GM18499 (cell line): ENCODE results near the gene NHERF2.
"Not testable (repeated sequence)": the region's sequence is repeated elsewhere in the genome, so short reads cannot be mapped to it uniquely, and the experiment has no call there.

Experiments
- ATAC-seq: cut with Tn5 transposase; IDR thresholded peaks from one replicate; pipeline ENCODE4 v1.9.1; 2021; ENCODE audit warnings: moderate number of reproducible peaks; ENCODE audit not compliant: insufficient read depth, unreplicated experiment

NHERF2 gene

DNA sequence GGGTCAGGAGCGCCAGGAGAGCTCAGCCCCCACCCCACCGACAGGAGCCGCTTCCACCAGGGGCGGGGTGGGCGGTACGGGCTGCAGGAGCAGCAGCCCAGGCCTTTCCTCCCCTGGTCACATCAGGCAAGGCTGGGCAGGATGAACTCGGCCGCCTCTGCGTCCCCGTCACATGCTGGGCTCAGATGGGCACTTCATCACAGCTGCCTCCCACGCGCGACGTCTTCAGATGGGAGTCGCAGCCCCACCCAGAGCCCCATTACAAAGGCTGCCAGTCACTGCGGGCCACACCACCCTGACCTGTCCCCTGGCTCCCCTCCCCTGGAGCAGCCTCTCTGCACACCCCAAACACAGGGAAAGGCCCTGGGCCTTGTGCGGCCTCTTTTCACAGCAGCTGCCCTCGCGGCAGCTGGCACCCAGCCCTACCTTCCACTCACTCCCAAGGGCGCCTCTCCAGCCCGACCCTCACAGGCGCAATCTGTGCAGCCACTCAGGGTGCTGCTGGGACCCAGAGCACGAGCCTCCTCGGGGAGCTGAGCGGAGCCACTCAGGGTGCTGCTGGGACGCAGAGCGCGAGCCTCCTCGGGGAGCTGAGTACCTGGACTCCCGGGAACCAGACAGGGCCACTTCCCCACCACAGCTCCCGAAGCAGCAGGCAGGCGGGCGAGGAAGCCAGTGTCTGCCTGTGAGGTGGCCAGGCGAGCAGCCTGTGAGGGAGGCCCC, 21.7 kb upstream of the NHERF2 start:
- no peak for ATAC-seq

DNA sequence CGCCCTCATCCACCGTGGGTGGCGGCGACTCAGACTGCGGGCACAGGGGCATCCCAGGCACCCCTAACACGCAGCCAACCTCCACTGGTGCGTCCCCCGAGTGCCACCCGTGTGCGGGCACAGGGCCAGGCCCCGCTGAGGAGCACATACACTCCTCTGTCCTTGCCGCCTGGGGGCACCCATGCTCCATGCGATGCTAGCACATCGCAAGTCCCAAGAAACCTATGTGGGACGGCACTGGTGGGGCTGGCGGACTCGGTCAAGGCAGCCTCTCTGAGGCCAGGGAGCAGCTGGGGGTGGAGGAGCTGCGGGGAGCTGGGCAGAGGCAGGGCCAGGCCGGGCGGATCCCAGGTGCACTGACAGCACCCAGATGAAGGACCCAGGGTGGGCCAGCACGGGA, 21.1 kb upstream of the NHERF2 start:
- ATAC-seq = no peak

DNA sequence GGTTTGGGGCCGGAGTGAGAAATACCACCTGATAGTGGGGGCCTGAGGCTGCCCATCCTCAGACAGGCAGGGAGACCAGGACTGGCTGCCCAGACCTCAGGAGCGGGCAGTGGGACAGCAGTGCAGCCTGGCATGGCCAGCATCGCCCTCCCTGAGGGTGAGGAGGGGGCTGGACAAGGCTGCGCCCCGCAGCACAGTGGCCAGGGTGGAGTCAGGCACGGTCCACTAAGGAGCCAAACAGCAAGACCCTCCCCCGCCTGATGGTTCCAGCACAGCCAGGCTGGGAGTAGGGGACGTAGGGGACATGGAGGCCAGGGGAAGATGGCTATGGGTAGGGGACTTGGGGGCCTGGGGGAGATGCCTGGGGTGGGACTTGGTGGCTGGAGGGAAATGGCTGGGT, 20.4 kb upstream of the NHERF2 start:
- ATAC-seq = no peak

DNA sequence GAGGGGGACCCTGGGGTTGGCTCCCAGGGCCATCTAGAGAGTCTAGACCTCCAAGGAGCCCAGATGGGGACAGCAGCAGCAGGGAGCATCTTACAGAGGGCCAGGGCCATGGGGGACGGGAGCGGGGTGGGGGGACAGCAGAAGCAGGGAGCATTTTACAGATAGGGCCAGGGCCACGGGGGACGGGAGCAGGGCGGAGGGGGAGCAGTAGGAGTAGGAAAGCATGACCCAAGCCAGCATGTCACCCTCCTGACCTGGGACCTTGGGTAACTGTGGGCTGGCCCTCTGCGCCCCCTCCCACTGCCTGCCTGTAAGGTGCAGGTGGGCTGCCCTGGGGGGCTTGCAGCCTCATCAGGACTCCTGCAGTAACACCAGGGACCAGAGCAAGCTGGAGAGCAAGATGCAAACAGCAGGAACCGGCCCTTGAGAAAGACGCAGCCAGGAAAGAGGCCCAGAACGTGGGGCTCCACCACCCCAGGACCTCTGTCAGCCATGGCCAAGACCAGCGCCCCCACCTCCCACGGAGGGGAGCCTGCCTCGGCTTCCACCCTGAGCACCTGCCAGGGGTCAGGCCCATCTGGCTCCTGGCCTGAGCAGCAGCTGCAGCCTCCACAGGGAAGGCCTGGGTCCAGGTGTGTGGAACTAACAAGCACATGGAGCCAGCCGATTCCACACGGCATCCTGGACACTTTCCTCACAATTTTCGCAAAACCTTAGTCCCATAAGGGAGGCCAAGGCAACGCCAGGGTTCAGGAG, 19.4 kb upstream of the NHERF2 start:
- no peak for ATAC-seq

DNA sequence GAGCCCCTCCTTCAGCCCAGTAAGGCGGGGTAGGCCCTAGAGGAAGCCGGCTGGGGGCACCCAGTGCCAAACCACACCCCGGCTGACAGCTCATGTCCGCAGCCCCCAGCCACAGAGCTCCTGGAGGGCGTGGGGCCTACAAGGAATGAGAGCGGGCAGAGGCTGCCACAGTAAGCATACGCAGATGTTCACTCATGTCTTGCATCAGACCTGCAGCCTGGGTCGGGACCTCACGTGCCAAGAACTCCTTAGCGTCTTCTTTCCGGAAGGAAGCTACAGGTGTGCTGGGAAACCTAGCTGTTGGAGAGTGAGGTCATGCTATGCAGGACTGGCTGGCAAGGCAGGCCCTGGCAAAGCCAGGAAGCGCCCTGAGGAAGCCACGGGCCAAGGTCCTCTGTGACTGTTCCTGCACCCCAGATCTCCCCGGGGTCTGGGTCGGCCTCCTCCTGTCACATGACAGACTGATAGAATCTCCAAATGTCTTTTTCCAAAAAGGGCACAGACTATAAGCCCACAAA, 18.6 kb upstream of the NHERF2 start:
- no peak for ATAC-seq

DNA sequence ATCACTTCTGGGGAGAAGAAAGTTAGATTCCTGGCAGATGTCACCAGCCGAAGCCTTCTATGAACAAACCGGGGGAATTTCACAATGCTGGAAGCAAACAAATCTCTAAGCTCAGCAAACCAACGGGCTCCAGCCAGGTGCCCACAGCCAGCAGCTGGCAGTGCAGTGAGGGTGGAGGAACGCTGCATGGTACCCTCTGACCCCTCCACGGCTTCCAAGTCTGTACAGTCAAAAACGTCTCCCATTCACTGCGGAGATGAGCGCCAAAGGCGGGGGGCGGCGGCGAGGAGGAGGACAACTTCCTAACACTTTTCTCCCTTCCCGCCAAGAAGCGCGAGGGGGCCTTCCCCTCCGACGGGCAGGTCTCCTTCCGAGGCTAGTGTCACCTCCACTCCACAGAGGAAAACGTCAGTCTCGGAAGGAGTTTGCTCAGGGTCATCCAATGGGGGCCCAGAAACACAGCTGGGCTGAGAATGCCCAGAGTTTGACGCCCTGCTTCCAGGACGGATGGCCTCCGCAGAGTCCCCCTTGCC, 18.0 kb upstream of the NHERF2 start:
- ATAC-seq = no peak

DNA sequence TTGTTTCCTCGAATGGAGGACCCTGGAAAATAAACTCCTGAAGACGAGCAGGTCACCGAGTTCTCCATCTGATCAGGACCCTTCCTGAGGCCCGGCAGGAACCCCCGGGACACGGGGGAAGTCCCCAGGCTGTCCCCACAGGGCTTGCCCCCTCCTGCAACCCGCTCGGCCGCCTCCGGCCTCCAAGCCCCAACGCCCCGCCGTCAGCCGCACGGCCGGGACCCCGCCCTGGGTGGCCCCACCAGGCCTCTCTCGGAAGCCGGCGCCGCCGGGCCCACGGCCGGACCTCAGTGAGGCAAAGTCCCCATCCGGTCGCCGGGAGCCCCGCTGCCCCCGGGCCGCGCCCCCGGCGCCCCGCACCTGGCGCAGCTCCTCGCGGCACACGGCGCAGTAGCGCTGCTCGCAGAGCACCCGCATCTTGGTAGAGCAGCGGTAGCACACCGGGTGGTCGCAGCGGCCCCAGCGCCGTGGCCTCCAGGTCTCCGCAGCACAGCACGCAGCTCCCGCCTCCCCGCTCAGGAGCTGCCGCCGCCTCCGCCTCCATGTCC, 17.5 kb upstream of the NHERF2 start:
- no peak for ATAC-seq

DNA sequence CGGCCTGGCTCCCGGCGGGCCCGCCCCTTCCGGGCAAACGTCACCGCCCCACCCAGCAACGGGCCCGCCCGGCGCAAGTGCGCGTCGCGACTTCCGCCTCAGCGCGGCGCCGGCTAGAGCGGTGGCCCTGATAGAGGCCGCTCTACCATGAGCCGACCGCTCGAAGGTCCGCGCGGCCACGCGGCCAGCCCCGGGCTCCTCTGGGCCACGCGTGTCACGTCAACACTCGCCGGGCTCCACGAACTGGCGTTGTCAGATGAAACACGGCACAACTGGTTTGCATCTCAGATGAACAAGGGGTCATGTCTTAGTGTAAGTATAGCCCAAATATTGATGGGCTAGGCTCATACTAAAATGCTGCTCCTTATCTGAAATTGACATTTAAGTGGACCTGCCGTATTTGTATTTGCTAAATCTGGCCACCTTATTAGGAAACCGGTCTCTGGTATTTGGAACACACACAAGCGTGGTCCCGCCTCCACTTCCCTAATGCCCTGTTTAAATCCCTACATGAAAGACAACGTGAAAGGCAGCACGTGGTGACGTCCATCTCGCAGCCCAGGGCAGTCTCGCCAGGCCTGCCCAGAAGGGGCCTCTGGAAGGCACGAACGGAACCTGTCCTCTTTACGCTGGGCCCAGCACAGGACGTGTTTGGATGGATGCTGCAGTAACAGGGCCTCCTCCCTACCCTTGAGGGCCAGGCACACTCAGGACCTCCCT, 16.8 kb upstream of the NHERF2 start, which contains the start of gene ZNF598:
TSS of gene ZNF598 (minus strand) at position 31 of the 720 bp plus-strand sequence.
- no peak for ATAC-seq

DNA sequence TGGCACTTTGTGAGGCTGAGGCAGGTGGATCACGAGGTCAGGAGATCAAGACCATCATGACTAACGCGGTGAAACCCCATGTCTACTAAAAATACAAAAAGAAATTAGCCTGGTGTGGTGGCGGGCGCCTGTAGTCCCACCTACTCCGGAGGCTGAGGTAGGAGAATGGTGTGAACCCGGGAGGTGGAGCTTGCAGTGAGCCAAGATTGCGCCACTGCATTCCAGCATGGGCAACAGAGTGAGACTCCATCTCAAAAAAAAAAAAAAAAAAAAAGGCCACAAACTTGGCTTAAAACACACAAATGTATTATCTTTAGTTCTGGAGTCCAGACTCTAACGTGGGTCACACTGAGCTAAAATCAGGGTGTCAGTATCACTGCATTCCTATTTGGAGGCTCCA, 15.0 kb upstream of the NHERF2 start:
- ATAC-seq = not testable (repeated sequence)

DNA sequence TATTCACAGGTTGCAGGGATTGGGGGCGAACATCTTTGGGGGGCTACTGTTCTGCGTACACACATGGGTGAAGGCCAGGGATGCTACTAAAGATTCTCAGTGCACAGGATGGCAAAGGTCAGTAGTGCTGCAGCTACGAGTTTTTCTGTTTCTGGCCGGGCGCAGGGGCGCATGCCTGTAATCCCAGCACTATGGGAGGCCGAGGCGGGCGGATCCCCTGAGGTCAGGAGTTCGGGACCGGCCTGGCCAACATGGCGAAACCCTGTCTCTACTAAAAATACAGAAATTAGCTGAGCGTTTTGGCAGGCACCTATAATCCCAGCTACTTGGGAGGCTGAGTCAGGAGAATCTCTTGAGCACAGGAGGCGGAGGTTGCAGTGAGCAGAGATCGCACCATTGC, 13.2 kb upstream of the NHERF2 start:
- no peak for ATAC-seq

DNA sequence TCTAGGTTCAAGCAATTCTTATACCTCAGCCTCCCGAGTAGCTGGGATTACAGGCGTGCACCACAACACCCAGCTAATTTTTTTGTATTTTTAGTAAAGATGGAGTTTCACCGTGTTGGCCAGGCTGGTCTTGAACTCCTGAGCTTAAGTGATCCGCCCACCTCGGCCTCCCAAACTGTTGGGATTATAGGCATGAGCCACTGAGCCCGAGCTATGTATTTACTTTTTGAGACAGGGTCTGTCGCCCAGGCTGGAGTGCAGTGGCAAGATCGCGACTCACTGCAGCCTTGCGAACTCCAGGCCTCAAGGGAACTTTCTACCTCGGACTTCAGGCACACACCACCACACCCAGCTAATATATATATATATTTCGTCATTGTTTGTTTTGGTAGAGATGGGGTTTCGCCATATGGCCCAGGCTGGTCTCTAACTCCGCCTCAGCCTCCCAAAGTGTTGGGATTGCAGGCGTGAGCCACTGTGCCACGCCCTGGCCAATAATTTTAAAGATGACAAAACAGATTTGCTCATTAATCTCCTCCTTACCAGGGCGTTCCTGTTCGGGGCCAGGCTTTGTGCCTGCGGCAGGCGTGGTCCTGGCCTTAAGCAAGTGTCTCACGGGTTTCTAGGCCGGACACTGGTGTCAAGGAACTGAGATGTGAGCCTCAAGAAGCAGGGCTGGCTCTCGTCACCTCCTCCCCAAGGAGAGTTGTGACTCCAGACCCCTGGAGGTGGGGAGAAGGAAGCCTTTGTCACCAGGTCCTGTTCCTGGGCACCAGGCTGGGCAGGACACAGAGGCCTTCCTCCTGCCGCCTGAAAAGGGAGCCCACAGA, 11.4 kb upstream of the NHERF2 start:
- ATAC-seq = no peak

DNA sequence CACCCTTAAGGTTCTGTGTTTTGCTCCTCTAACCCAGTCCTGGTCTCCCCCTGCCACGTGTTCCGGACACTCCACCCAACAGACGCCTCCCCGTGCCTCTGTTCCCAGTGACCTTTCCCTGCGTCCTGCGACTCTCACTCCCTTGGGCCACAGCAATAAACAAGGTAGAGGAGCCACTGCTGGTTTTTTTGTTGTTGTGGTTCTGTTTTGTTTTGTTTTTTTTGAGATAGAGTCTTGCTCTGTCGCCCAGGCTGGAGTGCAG, 10.8 kb upstream of the NHERF2 start:
- ATAC-seq = no peak

DNA sequence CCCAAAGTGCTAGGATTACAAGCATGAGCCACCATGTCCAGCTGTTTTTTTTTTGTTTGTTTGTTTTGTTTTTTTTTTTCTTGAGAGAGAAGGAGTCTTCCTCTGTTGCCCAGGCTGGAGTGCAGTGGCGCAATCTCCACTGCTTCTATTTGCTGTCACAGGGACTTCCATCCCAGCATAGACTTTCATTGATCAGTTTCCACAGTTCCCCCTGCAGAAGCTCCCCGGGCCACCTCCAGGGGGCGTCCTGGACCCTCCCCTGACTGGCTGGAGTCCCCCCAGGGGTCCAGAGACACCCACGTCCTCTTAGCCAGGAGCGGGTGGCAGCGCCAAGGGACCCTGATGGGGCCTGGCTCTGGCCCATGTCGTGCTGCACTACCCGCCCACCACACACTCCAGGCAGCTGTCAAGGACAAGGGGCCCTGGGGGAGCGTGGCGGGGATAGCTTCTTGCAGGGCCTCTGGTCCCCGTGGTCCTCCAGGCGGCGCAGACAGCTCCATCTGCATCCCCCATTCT, 10.2 kb upstream of the NHERF2 start:
- no peak for ATAC-seq

DNA sequence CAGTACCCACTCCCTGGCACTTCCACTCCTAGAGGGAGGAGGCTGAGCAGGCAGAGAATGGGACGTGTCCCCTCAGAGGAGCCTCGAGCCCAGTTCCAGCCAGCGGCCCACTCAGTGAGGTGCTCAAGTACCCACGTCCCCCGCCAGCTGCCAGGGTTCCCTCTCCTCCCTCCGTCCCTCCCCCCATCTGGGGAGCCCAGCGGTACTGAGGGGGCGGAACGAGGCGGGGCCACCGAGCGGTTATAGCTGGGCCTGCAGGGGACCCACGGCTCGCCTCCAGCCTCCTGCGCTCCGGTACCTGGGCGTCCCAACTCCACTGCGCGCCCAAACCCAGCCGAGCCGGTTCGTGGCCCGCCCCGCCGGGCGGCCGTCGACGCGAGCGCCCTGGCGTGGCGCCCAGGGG, 7.2 kb upstream of the NHERF2 start, which contains the start of gene NPW:
TSS of gene NPW (plus strand) at position 268 of the 403 bp plus-strand sequence.
- ATAC-seq = no peak

DNA sequence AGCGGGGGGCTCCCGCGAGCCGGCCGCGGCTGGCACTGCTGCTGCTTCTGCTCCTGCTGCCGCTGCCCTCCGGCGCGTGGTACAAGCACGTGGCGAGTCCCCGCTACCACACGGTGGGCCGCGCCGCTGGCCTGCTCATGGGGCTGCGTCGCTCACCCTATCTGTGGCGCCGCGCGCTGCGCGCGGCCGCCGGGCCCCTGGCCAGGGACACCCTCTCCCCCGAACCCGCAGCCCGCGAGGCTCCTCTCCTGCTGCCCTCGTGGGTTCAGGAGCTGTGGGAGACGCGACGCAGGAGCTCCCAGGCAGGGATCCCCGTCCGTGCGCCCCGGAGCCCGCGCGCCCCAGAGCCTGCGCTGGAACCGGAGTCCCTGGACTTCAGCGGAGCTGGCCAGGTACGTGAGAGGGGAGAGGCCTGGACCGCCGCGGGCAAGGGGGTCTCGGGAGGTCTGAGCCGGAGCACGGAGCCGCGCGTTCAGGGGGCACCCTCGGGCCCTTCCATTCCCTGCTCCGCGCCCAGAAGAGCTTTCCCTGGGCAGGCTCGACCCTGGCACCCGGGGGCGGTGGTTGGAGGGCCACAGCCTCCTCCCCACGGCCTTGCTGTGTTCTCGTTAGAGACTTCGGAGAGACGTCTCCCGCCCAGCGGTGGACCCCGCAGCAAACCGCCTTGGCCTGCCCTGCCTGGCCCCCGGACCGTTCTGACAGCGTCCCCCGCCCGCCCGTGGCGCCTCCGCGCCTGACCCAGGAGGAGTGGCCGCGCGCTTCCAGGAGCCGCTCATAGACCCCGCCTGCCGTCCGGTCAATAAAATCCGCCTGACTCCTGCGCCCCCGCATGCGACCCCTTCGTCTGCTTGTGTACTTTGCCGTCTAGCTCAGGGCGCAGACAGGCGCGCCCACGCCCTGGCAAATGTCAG, 6.5 kb upstream of the NHERF2 start:
- no peak for ATAC-seq

DNA sequence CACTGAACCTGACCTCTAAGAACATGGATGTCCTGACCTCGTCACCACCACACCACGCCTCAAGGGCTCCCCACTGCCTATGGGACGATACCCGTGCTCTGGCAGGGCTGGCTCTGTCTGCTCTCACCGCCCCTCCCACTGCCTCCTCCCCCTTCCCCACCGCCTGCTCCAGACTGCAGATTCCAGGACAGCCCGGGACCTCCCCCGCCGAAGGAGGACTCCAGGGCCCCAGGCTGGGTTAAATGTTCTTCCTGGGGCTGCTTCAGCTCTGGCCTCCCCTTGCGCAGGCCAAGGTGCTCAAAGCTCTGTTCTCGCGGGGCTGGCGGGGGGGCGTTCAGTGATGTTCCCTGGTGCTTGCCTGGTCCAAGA, 4.0 kb upstream of the NHERF2 start:
- no peak for ATAC-seq

DNA sequence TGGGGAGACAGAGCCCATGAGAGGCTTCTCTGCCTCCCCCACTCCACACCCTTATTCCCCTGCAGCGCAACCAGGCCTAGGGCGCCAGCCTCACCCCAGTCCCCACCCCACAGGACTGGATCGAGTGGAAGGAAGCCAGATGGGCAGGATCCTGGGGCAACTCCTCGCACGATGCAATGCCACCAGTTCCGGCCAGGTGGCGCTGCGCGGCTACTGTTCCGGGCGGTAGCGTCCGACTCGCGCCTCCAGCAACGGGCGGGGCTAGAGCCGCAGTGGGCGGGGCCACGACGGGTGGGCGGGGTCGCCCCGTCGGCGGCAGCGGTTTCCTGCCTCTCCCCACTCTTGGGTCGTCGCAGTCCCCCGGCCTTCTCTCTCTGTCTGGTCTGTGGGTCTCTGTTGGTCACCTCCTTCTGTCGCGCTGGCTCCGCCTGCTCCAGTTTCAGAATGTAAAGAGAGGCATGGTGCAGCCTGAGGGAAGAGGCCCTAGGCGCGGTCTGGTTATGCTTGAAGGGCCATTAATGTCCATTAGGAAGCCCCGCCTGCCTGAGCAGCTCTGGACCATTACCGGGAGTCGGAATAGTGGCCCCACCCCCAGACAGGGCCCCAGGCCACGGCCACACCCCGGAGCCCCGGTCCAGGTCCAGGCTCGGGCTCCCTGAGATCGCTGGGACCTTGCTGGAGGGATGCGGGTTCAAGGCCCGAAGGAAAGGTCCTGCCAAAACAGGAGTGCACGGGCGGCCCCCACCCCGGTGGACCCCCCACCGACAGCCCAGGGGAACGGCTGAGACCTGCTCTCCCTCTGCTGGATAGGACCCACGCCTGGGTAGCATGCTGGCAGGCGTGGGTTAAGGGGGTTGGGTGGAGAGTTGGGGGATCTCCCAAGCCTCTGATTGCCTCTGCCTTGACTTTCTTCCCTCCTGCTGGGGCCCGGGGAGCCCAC, 3.3 kb upstream of the NHERF2 start:
- no peak for ATAC-seq

DNA sequence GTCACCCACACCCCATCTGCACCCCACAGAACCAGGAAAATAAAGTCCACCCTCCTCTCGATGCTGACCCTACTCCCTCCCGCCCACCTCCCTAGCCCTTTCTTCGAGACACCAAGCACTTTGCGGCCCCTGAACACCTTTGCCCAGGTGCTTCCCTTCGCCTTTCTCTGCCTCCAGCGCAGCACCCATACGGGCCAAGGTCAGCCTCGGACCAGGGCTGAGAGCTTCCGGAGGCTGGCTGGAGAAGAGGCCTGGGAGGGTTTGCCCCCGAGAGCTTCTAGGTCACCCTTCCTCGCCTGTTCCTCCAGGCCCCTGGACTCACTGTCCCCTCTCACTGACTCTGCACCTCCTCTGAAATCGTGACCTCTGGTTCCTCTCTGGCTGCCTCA, 2.7 kb upstream of the NHERF2 start:
- no peak for ATAC-seq
